PC-3 (cell line): ENCODE measurements around the gene AOAH.

Experiments
- CTCF ChIP-seq: fragments of 300-600 bp; sonication (generic); conservative IDR thresholded peaks from 2 replicates; pipeline ENCODE4 v1.5.1; 2017; ENCODE audit warnings: antibody characterized with exemption, low read depth, mild to moderate bottlenecking, low read length
- EZH2 ChIP-seq: fragments of 300-600 bp; sonication (generic); IDR thresholded peaks from one replicate; pipeline ENCODE4 v1.6.1; 2017; ENCODE audit warnings: antibody characterized with exemption, mild to moderate bottlenecking, low read length; ENCODE audit not compliant: unreplicated experiment

- TF ChIP-seq CTCF, result no peak
- TF ChIP-seq EZH2, result no peak
Measured at GRCh38 chr7:36496576-36496975, 227.7 kb downstream of the AOAH start.
